RCC 7860 (cell line): Measurements from ENCODE around the gene CORO2A.
"Not testable (repeated sequence)": the region's sequence is repeated elsewhere in the genome, so short reads cannot be mapped to it uniquely, and the experiment has no call there.

ENCODE experiments used
- DNase-seq: peaks from one replicate; pipeline ENCODE4 v3.0.0-alpha.2; 2015; ENCODE audit warnings: low spot score
- FAIRE-seq: peaks from 2 replicates; lab custom pipeline; 2012; peaks lifted over from hg19 to GRCh38; lab: Jason Lieb, UNC

Gene CORO2A

GRCh38 chr9:98191671-98192502 is 550 bp downstream of the CORO2A start:
- DNase-seq: no peak
- FAIRE-seq: no peak

DNA sequence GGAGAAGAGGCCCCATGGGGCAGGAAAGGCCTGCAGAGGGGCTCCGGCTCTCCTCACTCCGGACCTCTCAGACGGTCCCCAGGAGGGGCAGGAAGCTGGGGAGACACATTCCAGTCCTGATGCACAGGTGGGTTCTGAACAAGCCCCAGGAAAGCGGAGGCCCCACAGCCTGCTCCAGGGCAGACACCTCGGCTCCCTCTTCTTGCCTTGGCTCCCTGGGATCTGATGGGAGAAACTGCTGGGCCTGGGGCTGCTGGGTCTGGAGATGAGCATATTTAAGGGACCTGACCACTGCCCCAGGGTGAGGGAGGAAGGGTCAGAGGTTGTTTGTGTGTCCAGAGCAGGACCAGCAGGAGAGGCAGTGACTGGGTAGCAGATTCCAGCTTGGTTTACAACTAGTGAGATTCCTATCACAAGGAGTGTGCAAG is 1.2 kb downstream of the CORO2A start:
- DNase-seq: no peak
- FAIRE-seq: no peak

DNA sequence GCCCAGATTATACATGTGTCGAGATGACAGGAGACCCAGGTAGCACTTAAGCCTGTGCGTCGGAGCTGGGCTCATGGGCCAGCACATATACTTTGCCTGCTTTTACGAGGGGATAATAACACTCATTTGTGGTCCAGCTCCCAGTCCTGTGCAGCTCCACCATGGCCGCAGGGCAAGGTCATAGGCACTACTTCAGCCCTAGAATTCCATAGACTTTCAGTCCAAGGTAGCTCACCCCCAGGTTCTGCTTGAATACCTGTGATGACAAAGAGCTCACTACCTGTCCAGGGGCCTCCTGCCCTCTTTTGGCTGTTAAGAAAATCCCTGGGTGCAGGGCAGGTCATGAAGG is 1.7 kb downstream of the CORO2A start:
- FAIRE-seq: no peak
- no peak for DNase-seq

GRCh38 chr9:98189412-98189811 is 3.0 kb downstream of the CORO2A start:
- FAIRE-seq (no peak), DNase-seq (no peak)

GRCh38 chr9:98187926-98188325 is 4.5 kb downstream of the CORO2A start:
- no peak for FAIRE-seq

DNA sequence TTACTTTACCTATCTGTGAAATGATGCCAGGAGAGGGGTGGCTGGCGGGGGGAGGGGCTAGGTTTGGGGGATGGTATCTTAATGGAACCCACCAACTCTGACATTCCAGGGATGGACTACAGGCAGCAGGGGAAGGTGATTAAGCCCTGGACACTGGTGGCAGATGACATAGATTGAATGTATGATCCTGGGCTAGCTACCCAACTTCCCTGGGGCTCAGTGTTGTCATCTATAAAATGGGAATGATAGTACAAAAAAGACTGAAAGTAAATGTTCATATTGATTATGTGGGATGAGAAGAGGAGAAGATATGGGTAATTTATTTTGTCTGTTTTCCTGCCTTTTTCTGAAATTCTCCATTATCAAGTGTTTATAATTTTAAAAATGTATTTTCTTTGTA is 6.2 kb downstream of the CORO2A start:
- DNase-seq (no peak), FAIRE-seq (no peak)

More at GRCh38 chr9:98187926-98188325, 4.5 kb downstream of the CORO2A start:
- DNase-seq: no peak

DNA sequence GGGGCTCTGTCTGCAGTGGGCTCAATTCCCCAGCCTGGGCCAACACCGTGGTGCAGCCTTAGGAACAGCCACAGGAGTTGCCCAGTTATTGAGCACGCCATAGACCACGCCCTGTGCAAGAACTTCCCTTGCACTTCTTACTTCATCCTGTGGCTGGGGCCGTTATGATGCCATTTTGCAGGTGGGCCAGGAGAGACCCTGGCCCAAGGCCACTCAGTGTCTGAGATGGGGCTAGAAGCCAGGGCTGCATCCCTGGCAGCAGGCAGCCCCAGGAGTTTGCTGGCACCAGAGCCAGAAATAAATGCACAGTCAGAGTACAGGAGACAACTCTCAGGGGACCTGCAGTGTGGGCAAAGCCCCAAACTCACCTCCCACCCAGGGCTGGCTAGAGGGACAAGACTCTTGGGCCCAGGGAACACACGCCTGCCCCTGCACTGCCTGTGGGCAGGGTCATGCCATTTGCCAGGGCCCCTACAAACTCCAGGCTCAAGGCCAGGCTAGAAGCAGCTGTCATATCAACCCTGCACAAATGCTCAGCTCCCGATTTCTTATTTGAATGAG is 6.7 kb downstream of the CORO2A start:
- no peak for DNase-seq
- no peak for FAIRE-seq

GRCh38 chr9:98185021-98185567 is 7.3 kb downstream of the CORO2A start:
- DNase-seq (no peak), FAIRE-seq (no peak)

GRCh38 chr9:98184326-98184725 is 8.1 kb downstream of the CORO2A start:
- DNase-seq: no peak
- FAIRE-seq: no peak

GRCh38 chr9:98182889-98183599 is 9.4 kb downstream of the CORO2A start:
- FAIRE-seq (no peak), DNase-seq (no peak)

DNA sequence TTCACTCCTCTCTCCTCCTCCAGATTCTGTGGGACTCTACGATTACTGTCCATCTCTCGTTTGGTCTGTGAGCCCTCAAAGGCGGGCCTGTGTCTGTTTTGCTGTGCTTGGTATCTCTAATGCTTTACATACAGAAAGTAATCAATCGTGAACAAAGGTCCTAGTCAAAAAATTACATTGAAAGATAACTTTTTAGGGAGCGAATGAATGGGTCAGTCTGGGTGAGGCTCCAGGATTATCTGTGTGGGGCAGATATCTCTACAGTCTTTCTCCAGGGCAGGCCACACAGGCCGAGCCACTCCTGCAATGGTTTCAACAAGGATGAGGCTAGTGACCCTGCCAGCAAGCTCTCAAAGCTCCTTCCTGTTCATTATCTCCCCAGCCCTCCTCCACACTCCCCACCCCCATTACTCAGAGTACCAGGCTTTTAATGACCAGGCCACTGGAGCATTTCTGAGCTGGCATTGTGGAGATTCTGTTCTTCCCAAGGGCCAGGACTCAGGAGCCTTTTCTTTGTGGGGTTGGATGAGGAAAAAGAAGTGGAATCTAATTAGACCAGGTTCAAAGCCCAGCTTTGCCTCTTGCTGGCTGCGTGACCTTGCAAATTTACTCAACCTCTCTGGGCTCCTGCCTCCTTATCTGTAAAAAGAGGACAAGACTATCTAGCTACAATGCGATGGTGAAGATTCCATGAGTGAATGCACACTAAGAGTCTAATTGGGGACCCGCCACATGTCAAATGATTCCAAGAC is 10.2 kb downstream of the CORO2A start:
- DNase-seq (no peak), FAIRE-seq (no peak)

- no peak for FAIRE-seq
- no peak for DNase-seq
Observed at GRCh38 chr9:98181746-98182068, 10.7 kb downstream of the CORO2A start.

DNA sequence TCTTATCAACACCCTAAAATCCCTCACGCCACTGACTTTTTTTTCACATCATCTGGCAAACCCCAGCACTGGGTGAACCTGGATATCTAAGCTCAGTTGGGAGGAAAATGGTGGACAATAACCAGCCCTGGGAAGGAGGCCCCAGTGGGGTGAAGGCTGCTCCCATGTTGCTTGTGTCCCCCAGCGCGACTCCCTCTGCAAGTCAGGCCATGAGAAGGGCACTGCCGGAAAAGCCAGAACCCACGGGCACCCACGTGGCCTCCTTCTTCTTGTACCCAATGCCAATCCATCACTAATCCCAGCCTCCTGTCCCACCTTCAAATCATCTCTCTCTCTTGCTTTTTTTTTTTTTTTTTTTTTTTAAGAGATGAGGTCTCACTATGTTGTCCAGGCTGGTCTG is 11.4 kb downstream of the CORO2A start:
- DNase-seq: no peak
- FAIRE-seq: no peak

DNA sequence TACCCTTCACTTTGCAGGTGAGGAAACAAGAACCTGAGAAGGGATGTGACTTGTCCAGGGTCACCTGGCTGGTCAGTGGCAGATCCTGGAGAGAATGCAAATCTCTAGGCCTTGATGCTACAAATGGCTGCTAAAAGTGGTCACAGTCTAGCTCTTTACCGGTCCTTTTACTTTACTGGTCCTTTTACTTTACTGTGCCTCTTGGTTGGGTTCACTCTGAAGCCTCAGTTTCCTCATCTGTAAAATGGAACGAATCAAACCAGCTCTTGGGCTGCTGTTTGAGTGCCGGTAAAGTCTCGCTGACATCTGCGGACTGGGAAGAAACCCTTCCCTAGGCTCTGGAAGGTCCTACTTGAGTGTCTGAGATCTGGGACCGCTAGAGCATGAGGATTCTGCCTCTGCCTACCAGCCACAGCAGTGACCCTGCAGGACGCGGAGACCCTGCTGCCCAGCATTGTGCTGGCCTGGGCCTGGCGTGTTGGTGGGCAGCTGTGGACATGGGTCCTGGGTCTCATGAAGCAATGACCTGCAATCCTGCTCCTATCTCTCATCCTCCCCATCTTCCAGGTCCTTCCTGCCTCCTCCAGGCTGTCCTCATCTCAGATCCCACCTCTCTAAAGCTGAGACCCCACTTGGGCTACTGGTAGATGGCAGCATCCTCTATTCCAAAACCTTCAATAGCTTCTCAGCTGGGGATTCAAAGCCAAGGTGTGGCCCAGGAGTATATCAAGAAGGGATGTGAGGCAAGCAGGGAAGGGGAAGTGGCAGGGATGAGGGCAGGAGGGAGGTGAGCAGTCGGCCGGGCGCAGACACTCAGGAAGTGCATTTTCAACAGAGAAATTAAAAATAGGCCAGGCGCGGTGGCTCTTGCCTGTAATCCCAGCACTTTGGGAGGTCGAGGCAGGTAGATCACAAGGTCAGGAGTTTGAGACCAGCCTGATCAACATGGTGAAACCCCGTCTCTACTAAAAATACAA is 13.3 kb downstream of the CORO2A start:
- DNase-seq: no peak
- FAIRE-seq: no peak

DNA sequence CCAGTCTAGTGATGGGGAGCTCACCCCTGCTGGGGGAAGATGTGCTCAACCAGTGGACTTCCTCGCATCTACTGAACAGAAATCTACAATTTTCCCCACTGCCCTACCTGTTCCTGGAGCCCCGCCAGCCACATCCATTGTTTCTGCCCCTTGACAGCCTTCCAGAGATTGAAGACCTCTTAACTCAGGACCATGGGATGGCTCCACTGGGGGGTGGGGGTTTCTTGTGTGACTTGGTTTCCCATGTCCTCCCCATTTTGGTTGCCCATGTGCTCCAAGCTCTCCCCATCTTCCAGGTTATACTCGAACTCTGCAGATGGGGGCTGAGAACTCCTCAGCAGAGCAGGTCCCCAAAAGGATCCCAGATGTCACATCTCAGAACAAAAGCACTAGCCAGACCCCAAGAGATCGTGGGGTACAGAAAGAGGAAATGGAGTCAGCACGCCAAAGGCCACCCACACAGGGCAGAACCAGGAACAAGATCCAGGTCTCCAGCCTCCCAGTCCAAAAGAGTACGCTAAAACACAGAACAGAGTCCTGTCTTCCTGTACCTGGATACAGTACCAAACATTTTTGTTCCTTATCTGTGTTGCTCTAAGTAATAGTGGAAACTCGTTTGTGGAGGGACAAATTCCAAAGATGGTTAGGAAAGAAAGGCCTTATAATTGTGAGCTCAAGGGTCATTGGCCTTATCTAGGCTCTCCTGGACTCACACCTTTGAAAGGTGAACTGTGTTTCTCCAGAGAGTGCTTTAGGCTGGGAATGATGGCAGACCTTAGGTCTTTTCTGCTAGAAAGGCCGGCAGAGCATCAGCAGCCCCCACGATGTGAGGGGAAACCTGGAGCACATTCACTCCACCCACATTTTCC is 15.8 kb downstream of the CORO2A start:
- no peak for FAIRE-seq

DNA sequence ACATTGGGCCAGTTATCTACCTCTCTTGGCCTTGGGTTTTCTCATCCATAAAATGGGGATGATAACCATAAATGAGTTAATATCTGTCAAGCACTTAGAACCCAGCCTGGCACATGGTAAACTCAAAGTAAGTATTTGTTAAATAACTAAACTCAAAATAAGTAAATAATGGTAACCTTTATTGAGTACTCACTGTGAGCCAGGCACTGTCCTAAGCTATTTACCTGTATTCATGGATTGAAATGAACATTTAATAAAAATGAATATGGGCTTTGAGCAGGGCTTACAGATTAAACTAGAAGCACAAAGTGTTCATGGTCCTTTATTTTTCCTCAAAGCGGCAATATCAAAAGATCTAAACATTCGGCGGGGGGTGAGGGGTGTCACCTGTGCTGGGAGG is 16.7 kb downstream of the CORO2A start:
- no peak for FAIRE-seq
- DNase-seq: no peak

More for the DNA sequence above, 15.8 kb downstream of the CORO2A start:
- DNase-seq: no peak

- FAIRE-seq: no peak
- no peak for DNase-seq
Observed at GRCh38 chr9:98175028-98175569, 17.3 kb downstream of the CORO2A start.

- FAIRE-seq, DNase-seq: not testable (repeated sequence)
Observed at GRCh38 chr9:98174502-98174918, 17.9 kb downstream of the CORO2A start.

- no peak for DNase-seq
- FAIRE-seq: no peak
Observed at GRCh38 chr9:98173181-98173580, 19.3 kb downstream of the CORO2A start.
